GM19372 (cell line): ENCODE measurements around the gene HID1.
"Not testable (repeated sequence)": the region's sequence is repeated elsewhere in the genome, so short reads cannot be mapped to it uniquely, and the experiment has no call there.

ENCODE experiments used
- ATAC-seq: cut with Tn5 transposase; IDR thresholded peaks from one replicate; pipeline ENCODE4 v1.9.1; 2021; ENCODE audit warnings: mild to moderate bottlenecking, low read depth, moderate library complexity; ENCODE audit not compliant: unreplicated experiment

The HID1 gene, protein sequence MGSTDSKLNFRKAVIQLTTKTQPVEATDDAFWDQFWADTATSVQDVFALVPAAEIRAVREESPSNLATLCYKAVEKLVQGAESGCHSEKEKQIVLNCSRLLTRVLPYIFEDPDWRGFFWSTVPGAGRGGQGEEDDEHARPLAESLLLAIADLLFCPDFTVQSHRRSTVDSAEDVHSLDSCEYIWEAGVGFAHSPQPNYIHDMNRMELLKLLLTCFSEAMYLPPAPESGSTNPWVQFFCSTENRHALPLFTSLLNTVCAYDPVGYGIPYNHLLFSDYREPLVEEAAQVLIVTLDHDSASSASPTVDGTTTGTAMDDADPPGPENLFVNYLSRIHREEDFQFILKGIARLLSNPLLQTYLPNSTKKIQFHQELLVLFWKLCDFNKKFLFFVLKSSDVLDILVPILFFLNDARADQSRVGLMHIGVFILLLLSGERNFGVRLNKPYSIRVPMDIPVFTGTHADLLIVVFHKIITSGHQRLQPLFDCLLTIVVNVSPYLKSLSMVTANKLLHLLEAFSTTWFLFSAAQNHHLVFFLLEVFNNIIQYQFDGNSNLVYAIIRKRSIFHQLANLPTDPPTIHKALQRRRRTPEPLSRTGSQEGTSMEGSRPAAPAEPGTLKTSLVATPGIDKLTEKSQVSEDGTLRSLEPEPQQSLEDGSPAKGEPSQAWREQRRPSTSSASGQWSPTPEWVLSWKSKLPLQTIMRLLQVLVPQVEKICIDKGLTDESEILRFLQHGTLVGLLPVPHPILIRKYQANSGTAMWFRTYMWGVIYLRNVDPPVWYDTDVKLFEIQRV

DNA sequence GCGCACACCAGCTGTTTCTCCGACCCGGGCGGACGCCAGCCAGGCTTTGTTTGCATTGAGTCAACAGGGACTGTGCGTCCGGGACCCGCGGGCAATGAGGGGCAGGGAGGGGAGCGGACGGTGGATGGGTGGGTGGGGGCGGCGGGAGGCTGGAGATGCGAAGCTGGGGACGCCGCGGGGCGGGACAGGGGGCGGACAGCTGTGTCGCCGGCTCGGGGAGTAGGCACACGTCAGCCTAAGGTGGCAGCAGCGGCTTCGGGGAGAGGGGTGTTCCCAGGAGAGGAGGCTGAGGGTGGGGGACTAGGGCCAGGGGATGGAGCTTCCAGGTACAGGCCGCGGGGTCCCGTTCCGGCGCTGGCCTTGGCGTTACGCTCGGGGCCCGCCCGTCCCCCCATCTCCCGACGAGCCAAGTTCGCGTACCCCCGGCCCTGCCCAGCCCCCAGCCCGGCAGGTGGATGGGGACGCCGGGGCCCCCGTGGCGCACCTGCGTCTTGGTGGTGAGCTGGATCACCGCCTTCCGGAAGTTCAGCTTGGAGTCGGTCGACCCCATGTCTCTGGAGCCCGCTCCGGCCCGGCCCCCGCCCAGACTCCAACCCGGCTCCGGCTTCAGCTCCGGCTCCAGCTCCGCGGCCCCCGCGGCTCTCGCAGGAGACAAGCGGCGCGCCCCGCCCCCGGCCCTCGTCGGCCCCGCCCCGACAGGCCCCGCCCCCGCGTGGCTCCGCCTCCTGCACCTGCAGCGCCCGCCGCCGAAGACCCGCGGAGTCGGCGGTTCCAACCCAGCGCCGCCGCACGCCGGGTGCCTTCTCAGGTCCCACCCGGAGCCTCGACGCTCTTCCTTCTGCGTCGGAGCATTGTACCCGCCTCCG is at the start of gene HID1:
HID1 (minus strand) TSS at position 653 of the 866 bp plus-strand sequence; CDS start at position 550, 103 bp downstream.
- no peak for ATAC-seq

DNA sequence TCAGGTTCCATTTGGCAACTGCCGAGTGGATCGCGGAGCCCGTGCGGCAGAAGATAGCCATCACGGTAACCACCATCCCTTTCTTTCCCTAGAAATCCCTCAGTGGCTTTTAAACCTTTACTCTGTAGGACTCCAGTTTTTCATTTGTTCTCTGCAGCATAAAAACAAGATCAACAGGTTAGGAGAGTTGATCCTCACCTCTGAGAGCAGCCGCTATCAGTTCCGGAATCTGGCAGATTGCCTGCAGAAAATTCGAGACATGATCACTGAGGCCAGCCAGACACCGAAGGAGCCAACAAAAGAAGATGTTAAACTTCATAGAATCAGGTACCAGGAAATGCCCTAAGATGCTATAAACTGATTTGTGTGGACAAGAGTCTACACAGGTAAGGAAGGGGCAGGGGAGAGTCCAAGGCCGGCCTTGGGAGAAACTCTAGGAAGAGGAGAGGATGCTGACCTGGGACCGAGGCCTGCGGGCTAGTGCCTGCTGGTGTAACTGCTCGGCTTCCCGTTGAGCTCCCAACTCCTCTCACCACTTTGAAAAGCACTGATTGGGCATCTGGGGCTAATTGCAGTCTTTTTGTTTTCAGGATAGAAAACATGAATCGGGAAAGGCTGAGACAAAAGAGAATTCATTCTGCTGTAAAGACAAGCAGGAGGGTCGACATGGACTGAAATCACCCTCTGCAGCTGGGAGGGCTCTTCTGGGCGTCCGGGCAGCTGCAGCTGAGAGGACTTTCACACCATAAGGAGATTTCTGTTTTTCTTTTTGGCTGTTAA is 48.0 kb upstream of the HID1 start:
- no peak for ATAC-seq

DNA sequence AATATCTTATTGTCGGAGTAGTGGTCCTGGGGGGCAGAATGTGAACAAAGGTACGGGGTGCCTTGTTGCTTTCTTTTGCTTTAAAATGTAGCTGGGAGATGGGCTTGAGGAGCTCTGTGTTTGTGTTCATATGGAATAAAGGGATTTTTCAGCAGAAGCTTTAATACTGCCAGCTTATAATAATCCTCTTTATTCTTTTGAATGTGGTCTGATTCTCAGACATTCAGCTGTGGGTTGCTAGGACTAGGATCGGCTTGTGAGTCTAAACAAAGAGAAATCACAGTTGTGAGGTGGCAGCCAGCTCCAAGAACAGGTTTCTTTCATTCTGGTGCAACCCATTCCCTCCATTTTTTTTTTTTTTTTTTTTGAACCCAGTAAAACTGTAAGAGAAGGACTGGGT is 47.2 kb upstream of the HID1 start:
- ATAC-seq = no peak

DNA sequence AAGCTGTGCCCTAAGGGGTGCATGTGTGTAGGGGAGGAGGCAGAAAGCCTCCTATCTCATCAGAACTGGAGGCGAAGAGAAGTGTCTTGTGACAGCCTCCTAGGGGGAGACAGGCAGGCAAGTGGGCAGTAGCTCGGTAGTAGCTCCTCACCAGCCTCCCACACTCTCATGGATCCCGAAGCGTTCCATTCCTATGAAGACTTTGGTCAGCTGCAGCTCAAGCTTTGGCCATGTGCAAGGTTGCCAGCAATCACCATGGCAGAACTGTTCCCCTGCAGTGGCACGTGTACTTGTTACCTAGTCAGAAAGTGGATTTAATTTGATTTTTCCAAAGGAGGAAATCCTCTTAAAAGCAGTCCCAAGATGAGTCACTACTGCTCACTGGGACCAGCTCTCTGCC is 46.6 kb upstream of the HID1 start:
- no peak for ATAC-seq

DNA sequence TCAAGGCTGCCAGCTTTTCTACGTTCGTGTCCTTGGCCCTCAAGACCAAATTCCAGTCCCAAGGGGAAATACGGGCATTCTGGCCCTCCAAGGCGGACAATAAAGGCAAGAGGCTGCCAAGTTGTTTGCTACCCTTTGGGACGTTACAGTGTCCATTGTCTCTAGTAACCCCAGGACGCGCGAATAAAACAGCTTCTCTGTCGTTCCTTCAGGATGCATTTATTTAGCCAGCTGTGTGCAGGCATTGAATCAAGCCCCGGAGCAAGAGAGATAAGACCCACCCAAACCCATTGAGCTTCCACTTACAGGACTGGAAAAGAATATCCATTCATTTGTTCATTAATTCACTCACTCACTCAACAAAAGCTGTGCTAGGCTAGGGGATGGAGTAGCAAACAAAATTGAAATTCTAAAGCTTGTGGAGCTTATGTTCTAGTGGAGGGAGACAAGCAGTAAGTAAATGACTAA is 40.6 kb upstream of the HID1 start:
- no peak for ATAC-seq

DNA sequence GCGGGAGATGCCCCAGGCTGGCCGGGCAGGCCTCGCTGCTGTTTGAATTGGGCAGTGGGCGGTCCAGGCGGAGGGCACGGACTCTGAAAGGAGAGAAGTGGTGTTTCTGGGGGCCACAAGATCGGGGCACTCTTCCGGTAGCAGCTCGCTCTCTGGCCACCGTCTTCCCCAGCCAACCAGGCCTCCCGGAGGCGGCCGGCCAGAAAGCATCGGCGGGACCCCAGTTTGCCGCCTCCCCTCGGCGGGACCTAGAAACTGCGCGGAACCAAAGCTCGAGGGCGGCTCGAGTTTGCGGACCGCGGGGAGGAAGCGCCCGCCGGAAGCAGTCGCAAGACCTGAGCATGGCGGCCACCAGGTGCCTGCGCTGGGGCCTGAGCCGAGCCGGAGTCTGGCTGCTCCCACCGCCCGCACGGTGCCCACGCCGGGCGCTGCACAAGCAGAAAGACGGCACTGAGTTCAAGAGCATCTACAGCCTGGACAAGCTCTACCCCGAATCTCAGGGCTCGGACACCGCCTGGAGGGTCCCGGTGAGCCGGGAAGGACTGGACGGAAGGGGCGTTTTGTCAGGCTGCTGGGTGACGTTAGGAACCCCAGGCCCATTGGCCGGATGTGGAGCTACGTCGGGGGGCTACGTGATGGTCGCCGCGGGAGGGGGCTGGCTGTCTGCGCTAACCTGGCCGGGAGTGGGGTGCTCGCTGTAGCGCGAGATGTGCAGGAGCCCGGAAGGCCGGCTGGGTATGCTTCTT is 40.0 kb upstream of the HID1 start, which contains the start of gene MRPL58:
MRPL58 (plus strand) TSS at position 325 of the 746 bp plus-strand sequence; CDS start at position 342, 17 bp downstream.
- peak; percentile 84 for ATAC-seq

DNA sequence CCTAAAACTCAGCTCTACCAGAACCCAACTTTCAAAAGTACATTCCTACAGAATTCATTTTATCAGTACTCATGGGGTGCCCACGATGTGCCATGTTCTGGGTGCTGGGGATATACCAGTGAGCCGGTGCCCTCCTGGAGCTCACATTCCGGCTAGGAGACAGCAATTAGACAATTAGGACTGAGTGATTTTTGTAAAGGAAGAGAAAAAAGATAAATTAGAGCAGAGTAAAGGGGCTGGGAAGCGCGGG is 39.5 kb upstream of the HID1 start:
- ATAC-seq = no peak

DNA sequence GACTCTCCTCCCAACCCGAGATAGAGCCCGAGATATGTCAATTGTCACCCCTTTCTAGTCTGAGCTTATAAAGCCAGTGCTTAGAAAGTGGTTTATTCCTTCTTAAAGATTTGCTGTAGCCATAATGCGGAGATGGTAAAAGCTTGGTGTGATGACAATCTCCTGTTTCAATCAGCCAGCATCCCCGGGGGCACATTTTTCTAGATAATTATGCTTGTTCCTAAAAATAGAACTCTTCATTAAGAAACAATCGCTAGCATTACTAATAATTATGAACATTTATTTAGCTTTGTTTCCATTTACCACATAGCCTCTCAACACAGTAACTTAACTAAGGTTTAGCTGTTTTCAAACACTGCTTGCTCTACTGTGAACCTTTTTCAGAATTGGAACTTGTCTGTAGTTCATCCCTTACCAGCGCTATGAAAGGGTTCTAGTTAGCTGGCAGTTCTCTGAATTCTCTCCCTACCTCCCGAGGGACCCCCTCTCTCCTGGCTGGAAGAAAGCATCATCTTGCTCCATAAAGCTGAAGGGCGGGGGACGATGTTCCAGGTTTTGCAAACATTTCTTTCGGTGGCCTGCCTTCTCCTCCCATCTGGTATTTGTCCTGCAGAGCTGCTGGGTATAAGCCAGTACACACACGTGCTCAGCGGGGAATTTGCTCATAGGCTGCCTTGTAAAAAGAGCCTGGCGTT is 39.0 kb upstream of the HID1 start:
- ATAC-seq = no peak

DNA sequence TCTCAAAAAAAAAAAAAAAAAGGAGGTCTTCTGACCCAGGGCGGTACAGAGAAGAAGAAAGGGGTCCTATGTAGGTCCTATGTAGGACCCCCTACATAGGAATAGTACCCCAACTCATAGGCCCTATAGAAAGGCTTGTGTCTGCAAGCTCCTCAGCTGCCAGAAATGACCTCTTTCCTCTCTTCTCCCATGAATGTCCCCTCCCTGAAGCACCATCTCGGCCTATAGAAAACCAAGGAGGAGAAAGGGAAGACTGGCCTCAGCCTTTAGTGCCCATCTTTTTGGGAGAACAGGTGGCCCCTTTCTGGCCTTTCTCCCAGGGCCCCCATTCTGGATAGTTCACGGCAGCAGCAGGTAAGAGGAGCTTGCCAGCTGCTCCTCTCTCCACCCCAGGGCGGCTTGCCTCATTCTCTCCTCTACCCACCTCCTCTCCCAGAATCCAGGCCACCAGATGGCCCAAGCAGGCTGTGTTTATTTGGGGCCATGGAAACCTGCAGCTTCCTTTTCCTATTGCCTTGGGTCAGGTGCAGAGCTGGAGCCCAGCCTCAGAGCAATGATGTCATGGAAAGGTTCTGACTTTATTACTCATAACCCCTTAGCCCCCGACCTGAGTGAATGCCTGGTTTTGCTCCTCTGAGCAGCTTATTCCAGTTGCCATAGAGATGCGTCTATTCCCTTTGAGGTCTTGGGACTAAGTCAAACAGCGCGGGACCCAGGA is 38.3 kb upstream of the HID1 start:
- no peak for ATAC-seq

DNA sequence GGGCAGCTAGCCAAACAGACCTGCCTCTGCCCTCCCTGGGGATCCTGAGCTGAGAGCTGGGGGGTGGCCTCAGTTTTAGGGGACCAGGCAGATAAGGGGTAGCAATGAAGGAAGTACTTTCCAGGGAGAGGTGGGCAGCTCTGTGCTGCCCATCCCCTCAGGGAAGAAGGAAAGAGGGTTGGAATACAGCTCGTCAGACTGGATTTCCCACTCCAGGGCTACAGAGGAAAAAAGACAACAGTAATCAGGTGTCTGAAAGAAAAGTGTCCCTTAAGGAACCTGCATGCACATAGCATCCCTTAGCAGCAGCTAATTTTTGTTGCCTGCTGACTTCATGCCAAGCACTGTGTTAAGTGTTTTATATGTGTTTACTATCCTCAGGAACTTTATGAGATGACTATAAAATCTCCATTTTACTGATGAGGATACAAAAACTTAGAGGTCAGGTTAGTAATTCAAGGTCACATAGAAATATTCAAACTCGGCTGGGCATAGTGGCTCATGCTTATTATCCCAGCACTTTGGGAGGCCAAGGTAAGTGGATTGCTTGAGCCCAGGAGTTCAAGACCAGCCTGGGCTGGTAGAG is 36.7 kb upstream of the HID1 start:
- ATAC-seq = no peak

DNA sequence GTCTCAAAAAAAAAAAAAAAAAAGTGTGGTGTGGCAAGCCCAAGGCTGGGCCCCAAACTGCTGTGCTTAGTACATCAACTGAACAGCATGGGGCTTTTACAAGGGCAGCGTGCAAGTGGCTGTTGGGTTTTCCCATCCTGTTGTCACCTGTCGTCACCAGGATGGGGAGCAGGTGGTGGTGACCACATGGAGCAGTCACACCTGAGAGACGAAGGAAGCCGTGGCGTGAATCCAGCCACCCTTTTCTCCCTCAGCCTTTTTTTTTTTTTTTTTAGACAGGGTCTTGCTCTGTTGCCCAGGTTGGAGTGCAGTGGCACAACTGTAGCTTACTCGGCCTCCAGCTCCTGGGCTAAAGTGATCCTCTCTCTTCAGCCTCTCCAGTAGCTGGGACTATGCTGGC is 35.8 kb upstream of the HID1 start:
- no peak for ATAC-seq

DNA sequence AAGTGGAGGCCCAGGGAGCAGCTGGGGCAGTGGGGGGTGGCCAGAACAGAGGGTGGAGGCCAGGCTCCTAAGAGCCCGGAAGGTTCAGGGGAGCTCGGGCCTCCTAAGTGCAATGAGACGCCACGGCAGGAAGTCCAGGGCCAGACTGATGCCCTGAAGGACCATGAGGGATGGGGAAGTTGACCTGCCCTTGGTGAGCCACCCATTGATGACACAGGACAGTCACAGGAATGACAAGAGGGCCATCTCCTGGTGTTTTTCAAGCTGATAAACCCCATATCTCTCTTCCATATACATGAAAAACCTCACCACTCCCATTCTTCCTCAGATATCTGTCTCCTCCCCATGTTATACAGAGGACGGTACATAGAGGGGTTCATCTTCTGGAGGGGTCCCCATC is 34.1 kb upstream of the HID1 start:
- no peak for ATAC-seq

DNA sequence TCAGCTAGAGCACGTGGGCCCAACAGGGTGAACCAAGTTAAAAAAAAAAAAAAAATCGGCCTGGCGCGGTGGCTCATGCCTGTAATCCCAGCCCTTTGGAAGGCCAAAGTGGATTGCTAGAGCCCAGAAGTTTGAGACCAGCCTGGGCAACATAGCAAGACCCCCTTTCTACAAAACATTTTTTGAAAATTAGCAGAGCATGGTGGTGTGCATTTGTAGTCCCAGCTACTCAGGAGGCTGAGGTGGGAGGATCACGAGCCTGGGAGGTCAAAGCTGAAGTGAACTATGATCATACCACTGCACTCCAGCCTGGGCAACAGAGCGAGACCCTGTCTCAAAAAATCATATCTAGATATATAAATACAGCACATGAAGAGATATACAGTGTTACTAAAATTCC is 33.5 kb upstream of the HID1 start:
- ATAC-seq = not testable (repeated sequence)

DNA sequence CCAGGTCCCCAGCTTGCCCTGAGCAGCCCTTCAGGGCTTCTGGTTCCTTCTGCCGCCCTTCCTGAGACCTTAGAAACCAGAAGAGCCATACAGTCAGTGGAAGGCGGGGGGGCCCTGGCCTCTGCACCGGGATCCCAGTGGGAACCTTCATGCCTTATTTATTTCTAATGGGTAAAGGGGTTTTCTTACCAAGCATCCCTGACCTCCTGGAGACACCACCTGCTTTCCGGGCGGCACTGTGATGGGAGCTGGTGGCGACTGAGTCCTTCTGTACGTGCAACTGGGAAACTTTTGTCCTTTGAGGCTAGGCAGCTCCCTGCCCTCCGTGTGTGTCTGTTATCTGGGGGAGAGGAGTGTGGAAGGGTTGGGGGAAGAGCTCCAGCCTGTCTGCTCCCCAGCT is 32.7 kb upstream of the HID1 start:
- ATAC-seq = no peak

DNA sequence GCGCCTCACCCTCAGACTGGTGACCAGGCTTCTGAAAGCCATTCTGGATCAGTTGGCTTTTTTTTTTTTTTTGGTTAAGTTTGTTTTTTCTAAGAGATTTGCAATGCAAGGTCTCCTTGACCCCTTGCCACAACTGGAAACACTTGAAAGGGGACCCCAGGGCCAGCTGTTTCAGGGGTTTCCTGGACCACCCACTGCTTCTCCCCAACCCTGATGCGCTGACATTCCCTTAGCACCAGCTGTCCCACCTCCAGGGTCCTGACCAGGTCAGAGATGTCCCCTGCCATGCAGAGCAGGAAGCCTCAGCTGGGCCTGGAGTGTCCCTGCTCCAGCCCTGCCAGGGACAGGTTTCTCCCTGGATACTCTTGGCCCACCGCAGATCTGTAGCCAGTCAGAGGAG is 31.8 kb upstream of the HID1 start:
- ATAC-seq = no peak

DNA sequence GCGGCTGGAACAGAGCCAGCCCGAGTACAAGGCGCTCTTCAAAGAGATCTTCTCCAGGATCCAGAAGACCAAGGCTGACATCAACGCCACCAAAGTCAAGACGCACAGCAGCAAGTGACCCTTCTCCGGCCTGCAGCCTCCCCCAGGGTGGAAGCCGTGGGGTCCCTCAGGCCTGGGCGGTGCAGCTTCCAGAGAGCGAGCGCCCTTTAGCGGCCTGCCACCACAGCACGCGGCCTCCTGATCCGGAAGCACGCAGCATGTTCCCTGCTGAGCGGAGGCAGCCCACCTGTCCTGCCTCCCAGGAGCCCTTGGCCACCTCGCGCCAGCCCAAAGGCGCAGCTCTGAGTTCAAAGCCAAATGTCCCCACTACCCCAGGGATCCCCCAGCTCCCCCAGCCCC is 31.4 kb upstream of the HID1 start:
- ATAC-seq = no peak

DNA sequence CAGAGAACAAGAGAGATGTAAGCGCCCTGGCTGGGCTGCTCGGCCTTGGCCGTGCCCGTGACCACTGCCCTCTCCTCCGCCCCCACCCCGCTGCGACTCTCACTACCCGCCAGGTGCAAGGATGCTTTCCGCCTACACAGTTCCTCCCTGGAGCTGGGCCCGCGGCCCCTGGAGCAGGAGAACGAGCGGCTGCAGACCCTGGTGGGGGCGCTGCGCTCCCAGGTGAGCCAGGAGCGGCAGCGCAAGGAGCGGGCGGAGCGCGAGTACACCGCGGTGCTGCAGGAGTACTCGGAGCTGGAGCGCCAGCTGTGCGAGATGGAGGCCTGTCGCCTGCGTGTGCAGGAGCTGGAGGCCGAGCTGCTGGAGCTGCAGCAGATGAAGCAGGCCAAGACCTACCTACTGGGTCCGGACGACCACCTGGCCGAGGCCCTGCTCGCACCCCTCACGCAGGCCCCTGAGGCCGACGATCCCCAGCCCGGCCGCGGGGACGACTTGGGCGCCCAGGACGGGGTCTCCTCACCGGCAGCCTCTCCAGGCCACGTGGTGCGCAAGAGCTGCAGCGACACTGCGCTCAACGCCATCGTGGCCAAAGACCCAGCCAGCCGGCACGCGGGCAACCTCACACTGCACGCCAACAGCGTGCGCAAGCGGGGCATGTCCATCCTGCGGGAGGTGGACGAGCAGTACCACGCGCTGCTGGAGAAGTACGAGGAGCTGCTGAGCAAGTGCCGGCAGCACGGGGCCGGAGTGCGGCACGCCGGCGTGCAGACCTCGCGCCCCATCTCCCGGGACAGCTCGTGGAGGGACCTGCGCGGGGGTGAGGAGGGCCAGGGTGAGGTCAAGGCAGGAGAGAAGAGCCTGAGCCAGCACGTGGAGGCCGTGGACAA is 30.8 kb upstream of the HID1 start:
- ATAC-seq = no peak
